CD4-positive, alpha-beta T cell treated with Interleukin-6 for 4 hours (primary cell): ENCODE measurements around the gene OPA3.
"Not testable (repeated sequence)": the region's sequence is repeated elsewhere in the genome, so short reads cannot be mapped to it uniquely, and the experiment has no call there.

ENCODE experiments used
- DNase-seq: peaks from one replicate; pipeline ENCODE4 v3.0.0-alpha.2; 2020; ENCODE audit warnings: mixed read lengths

Gene OPA3

DNA sequence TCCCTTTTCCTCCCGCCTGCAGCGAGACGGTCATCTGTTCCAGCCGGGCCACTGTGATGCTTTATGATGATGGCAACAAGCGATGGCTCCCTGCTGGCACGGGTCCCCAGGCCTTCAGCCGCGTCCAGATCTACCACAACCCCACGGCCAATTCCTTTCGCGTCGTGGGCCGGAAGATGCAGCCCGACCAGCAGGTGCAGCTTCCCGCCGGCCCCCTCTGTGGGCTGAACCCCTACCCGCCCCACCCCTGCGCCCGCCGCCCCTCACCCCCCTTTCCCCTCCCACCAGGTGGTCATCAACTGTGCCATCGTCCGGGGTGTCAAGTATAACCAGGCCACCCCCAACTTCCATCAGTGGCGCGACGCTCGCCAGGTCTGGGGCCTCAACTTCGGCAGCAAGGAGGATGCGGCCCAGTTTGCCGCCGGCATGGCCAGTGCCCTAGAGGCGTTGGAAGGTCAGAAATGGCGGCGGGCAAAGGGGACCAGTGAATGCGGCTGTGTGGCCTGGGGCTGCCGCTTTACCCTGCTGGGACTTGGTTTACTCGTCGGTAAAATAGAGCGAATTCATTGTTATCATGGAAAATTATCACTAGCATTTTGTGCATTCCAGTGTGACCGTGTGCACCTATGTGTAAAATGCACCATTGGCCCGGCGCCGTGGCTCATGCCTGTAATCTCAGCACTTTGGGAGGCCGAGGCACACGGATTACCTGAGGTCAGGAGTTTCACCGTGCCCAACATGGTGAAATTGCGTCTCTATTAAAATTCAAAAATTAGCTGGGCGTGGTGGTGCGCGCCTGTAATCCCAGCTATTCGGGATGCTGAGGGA is 66.7 kb downstream of the OPA3 start:
- DNase-seq, result no peak

DNA sequence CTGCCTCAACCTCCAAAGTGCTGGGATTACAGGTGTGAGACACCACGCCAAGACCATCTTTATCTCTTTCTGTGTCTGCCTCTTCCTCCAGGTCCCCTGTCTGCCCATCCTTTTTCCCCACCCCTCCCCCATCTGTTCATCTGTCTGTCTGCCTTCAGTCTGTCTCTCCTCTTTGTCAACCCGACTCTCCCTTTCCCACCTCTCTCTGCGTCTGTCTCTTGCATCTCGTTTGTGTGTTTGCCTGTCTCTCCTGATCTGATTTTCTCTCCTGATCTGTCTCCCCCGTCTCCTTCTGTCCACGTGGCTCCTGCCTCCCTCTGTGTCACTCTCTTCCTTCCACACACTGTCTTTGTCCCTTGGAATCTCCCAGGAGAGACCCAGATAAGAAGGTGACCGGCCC is 67.4 kb downstream of the OPA3 start:
- DNase-seq, result no peak

DNA sequence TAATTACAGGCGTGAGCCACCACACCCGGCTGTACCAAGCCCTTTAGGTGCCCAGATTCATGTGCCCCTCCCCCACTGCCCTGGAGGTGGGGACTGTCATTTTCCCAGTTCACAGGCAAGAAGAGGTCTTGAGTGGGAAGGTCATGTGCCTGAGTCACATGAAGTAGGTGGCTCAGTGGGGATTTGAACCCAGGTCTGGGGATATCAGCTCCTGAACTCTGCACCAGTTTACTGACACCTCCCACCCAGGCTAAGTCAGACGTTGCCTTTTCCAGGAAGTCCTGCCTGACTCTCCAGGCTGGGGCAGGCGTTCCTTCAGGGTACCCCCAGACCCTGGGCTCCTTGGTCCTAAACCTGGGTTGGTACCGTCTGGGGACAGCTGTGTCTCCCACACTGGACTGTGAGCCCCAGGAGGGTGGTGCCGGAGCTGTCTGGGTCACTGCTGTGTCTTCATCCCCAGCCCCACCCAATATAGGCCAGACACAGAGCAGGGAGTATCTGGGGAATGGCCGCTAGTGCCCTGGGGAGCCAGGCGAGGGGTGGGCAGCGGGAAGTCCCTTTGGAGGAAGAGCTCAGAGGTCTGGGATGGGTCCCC is 68.7 kb downstream of the OPA3 start:
- DNase-seq, result no peak

DNA sequence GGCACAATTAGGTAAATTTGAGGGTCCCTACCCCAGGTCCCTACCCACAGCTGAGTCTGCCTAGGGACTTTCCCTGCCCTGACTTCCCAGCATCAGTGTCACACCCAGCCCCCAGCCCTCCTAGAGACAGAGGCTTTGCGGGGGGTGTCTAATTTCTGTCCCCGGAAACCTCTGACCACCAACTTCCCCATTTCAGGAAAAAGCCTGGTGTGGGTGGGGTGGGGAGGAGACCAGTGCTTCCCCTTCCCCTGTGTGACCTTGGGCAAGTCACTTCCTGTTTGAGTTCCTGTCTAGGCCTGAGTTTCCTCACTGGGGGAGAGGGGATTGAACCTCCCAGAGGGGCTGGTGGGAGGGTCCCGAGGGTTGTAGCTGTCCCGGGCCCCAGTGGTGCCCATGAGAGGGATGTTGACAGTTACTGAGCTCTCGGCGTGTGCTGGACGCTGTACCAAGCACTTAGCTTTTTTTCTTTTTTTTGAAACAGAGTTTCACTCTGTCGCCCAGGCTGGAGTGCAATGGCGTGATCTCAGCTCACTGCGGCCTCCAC is 69.4 kb downstream of the OPA3 start:
- peak; percentile 33 for DNase-seq

DNA sequence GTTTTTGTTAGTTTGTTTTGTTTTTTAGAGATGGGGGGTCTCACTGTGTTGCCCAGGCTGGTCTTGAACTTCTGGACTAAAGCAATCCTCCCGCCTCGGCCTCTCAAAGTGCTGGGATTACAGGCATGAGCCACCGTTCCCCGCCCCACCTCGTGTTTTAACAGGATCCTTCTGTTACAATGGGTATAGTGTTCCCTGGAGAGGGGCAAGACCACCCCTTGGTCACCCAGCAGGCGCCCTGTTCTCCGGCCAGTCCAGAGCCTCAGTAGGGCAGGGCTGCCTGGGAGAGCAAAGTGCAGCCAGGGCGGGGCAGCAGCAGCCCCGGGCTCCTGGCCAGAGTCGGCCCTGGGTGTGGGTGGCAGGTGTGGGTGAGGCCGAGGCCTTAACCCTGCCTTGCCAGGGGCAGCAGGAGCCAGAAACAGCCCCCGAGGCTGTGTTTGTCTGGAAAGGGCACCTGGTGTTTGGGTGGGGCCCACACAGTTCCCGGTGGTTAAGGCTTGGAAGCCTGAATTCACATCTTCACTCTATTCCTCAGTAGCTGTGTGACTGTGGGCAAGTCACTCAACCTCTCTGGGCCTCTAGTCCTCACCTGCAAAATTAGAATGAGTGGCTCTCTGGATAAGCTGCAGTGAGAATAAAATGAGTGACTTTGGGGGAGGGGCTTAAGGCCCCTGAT is 70.1 kb downstream of the OPA3 start:
- no peak for DNase-seq

DNA sequence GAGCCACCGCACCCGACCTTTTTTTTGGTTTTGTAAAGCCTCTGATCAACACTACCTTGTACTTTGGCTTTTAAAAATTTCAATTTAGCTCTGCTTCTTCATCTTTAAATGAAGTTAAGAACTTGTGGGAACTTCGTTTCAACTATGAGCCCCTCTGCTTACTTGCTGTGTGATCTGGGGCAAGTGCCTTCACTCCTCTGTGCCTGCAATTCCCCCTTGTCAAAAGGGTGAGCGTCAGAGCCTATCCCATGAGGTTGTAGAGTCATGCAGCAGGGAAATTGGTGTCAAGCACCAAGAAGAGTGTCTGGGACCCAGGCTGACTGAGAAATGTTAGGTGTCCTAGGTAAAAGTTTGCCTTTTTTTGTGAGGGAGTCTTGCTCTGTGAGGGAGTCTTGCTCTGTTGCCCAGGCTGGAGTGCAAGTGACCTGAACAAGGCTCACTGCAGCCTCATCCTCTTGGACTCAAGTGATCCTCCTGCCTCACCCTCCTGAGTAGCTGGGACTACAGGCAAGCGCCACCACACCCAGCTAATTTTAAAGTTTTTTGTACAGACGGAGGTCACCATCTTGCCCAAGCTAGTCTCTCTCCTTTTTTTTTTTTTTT is 71.6 kb downstream of the OPA3 start:
- DNase-seq, result no peak

DNA sequence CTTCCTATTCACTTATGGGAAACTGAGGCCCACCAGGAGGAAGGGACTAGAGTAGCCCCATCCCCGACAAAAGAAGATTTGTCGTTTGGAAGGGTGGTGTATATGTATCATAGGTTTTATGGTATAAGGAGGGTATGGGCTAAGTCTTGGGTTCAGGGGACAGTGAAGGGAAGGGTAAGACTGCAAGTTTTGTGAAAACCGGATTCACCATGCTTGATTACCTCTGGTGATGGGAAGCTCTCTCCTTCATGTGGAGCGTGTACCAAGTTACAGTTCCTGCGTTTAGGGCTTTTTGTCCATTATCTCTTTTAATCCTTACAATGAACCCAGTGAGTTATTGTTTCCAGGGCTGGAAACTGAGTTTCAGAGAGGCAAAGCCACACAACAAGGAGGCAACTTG is 73.5 kb downstream of the OPA3 start:
- DNase-seq, result no peak

DNA sequence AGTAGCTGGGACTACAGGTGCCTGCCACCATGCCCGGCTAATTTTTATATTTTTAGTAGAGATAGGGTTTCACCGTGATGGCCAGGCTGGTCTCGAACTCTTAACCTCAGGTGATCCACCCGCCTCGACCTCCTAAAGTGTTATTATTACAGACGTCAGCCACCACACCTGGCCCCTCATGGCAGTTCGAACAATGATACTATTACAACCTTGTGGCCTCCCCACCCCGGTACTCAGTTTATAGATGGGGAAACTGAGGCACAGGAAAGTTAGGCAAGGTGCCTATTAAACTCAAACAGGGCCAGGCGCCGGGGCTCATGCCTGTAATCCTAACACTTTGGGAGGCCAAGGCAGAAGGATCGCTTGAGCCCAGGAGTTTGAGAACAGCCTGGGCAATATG is 74.2 kb downstream of the OPA3 start:
- DNase-seq, result not testable (repeated sequence)

DNA sequence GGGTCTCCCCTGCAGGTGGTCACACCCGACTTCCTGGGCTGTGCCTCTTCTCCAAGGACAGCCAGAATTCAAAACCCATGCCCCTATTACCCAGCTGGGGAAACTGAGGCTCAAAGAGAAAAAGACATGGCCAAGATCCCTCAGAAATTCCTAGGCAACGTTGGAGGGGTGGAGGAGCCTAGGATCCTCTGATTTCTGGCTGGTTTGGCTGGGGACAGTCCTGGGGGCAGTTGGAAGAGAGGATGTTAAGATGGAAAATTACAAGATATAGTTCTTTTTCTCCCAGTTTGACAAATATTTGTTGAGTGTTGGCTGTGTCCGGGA is 74.9 kb downstream of the OPA3 start:
- no peak for DNase-seq

DNA sequence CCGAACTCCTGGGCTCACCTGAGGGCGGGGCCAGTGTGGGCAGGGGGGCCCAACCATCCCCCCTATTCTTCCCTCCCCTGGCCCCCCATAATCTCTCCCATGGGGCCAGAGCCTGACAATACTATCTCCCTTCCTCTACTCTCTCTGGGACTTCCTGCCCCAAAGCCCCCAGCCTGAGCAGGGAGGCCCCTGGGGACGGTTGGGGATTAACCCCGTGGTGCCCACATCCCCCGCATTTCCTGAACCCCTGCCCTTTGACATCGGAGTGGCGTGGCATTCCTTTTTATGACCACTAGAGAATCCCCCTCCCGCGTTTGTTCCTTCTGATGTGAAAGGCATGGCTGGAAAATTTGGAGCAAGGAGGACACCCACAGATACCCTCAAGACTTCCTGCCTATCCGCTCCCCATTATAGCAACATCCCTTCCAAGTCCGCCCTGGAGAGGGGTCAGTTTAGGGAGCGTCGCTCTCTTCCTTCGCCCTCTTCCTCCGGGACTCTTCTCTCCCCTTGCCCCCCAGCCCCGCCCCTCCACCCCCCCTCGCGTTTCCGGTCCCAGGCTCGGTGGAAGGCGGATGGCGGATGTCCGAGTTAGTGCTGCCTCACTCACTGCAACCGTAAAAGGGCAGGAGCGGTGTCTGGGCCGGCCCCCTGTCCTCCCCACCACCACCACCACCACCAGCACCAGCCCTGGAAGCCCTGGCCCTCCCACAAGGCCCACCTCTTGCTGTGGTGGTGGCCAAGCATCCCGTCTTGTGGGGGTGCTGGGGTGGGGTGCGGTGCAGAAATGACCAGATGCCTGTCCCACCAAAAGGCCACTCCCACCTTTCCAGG is 75.5 kb downstream of the OPA3 start:
- DNase-seq, result peak; percentile 45

DNA sequence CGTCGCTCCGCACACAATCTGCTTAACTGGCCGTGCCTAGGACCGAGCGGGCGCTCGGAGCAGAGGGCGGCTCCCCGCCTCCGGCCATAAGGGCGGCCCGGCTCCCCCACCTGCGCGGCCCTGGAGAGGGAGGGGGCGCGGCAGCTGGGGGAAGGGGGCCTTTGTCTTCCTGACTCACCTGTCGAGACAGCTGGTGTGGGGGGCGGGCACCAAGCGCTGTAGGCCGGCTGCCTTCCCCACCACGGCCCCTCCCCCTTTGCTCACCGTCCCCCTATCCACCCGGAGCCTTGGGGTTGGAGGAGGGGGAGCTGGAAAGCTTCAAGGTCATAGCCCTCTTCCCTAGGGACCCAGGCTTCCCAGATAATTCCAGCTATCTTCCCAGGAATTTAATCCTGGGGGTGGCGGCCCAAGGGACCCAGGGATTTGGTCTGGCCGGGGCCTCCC is 76.2 kb downstream of the OPA3 start:
- DNase-seq, result peak; percentile 62

DNA sequence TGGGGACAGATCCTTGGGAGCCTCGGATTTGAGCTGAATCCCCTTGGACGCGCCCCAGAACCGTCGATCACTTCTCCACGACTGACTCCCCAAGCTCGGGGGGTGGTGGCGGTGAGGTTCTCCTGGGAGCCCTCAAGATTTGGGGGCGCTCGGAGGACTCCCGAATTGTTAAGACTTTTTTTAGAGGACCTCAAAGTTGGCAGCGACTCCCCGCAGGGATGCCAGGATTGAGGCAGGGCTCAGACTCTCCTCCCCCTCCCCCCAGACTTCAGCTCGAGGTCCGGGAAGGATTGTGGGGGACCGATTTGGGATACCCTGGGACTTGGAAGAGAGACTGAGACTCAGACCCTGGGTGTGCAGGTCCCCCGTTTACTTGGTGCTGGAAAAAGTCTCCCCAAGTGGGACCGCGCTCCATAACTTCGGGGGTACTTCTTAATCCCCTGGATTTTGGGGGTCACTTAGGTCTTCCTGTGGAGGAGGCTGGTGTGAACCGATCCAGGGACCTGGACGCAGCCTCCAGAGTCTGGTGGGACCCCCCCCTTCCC is 76.7 kb downstream of the OPA3 start:
- DNase-seq, result no peak

DNA sequence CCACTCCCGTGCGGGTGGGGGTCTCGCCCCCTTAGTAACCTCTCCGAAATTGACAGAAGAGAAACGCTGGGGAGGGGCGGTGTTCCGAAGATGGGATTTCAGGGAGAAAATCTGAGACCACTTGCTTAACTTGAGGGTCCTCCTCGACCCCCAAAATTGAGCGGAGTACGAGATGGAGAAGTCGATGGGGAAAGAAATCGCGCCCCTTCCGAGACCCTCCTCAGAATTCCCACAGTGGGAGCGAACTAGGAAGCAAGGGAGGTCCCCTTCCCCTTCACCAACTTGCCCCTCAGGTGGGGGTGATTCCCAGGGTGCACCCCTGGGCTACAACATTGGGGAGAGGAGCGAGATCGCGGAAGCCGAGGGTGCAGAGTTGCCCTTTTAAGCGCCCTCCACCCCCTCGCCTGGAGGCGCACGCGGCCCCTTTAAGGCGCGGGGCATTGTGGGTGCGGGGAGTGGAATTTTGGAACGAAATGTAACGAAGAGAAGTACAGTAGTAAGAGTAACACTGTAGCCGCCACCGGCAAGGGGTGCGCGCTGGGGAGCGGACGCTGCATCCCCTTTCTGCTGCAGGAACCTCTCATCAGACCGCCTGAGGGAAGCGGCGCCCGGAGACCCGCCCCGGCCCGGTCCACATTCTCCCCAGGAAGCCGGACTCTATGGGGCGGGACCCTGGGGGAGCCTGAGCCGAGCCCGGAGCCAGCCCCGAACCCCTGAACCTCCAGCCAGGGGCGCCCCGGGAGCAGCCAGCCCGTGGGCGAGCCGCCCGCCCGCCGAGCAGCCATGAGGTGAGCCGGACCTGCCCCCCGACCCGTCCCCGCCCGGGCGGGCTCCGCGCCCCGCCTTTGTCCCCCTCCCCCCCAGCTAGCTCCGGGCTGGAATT is 77.4 kb downstream of the OPA3 start, which contains the start of gene VASP:
TSS of gene VASP (plus strand) at position 491 of the 883 bp plus-strand sequence. CDS start at position 784, 293 bp downstream.
- DNase-seq, result peak; percentile 91

DNA sequence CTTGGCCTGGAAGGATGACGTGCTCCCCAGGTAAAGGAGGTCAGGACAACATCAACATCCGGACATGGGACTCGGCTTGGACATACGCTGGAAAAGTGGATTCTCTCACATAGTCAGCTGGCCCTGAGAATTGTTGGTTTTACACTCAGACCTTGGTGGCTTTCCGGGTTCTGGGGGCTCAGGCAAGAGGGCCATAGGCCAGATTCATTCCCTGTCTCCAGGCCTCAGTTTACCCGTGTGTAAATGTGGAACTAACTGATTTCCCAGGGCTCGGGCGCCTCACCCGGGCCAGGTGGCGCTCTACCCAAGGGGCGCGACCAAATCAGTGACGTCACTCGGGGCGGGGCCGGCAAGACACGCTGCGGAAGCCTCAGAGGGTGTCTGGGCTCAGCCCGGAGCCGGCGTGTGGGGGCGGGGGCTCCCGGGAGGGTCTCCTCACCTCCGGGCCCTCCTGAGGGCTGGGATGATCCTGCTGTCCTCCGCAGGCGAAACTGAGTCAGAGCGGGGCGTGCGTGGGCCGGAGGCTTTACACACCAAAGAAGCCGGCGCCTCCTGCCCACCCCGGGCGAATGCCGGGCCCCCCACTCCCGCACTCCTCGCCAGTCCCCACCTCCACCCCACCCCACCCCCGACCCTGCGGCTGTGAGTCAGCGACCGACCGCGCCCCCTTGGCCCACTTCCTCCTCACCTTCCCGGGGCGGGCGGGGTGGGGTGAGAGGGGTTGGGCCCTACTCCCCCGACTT is 78.2 kb downstream of the OPA3 start:
- DNase-seq, result peak; percentile 100

DNA sequence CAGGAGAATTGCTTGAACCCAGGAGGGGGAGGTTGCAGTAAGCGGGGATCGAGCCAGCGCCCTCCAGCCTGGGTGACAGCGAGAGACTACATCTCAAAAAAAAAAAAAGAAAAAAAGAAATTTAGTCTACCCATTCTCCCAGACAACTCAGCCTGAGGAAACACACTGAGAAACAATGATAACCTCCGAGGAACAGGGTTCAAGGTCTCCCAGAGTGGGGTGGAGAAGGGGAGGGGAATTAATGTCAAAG is 78.7 kb downstream of the OPA3 start:
- no peak for DNase-seq

DNA sequence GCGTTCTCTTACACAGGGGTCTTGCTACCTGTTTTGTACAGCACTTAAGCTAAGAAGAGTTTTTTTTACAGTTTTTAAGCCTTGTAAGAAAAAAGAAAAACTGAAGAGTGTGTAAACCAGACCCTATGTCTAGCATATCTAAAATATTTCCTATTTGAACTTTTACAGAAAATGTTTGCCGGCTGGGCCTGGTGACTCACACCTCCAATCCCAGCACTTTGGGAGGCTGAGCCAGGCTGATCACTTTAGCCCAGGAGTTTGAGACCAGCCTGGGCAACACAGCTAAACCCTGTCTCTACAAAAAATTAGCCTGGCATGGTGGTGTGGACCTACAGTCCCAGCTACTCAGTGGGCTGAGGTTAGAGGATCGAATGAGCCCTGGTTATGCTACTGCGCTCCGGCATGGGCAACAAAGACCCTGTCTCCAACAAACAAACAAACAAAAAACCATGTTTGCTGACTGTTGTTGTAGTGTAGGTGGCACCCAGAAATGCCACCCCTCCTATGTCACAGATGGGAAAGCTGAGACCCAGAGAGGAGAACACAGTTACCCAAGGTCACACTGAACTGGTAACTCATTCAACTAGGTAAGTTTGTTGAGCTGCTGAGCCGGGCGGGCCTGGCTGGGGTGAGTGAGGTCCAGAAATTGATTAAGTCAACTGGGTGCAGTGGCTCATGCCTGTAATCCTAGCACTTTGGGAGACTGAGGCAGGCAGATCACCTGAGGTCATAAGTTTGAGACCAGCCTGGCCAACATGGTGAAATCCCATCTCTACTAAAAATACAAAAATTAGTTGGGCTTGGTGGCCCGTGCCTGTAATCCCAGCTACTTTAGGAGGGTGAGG is 79.2 kb downstream of the OPA3 start:
- DNase-seq, result no peak

DNA sequence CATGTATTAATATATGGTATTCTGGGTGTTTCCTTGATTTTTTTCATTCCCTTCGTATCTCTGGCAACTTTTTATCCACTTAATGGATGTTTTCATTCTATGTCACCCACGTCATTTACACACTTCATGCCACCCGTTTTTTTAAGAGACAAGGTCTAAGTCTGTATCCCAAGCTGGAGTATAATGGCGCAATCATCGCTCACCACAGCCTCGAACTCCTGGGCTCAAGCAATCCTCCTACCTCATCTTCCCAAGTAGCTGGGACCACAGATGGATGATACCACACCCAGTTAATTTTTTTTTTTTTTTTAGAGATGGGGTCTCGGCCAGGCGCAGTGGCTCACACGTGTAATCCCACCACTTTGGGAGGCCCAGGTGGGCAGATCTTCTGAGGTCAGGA is 80.7 kb downstream of the OPA3 start:
- DNase-seq, result no peak

DNA sequence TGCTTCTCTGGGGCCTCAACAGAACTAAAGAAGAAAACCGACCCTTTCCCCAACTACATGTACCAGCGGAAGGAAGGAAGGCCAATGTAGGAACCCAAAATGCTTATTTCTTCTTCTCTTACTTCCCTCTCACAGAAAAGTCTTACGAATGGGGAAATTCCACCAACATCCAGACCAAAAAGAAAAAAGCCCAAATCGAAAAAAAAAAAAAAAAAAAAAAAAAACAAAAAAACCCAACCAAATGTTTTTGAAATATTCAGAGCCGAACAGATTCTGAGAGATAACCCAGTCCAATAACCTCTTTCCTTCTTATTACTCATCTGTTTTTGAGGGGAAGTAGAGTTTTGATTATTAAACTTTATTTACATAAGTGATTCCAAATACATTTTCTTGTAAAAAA is 82.5 kb downstream of the OPA3 start:
- no peak for DNase-seq

DNA sequence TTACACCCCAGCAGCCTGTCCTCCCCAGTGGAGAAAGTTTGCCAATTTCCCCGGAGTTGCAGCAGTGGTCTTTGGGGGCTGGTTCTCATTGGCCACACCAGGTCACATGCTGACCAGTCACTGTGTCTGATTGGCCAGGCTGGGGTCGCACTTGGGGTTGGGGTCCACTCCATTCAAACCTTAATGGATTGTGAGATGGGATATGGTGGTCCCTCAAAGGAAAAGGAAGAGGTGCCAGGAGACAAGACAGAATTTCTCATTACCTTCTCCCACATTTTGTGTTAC is 82.9 kb downstream of the OPA3 start:
- no peak for DNase-seq
